ENCODE results near the gene ANKH. TPM values are rescaled to one million over a fixed set of nuclear protein-coding genes. Genes with fewer than 3 reads are reported as not detected.
"Not testable (repeated sequence)": the region's sequence is repeated elsewhere in the genome, so short reads cannot be mapped to it uniquely, and the experiment has no call there.

The ANKH gene
- total RNA-seq, 1 donor from 2014 or later, result 233 TPM

- intact Hi-C loops (cut with DNase I), result not testable (repeated sequence)
These were observed 34.0 kb downstream of the ANKH start for GRCh38 chr5:14837423-14838122.

GRCh38 chr5:14834584-14835550 lies 36.7 kb downstream of the ANKH start:
- intact Hi-C loops (cut with DNase I), result no loop called here
- DNase-seq (ENCODE audit: low spot score), result no peak

More at GRCh38 chr5:14837423-14838122, 34.0 kb downstream of the ANKH start:
- not testable (repeated sequence) for DNase-seq (ENCODE audit: low spot score)

GRCh38 chr5:14834062-14834461 lies 37.5 kb downstream of the ANKH start:
- intact Hi-C loops (cut with DNase I), result no loop called here
- DNase-seq (ENCODE audit: low spot score), result no peak

GRCh38 chr5:14831006-14831338 lies 40.6 kb downstream of the ANKH start:
- DNase-seq (ENCODE audit: low spot score), result no peak
- intact Hi-C loops (cut with DNase I), result no loop called here

GRCh38 chr5:14830210-14831005 lies 41.2 kb downstream of the ANKH start:
- intact Hi-C loops (cut with DNase I), result no loop called here
- no peak for DNase-seq (ENCODE audit: low spot score)

GRCh38 chr5:14829396-14829795 lies 42.2 kb downstream of the ANKH start:
- DNase-seq (ENCODE audit: low spot score), result no peak
- intact Hi-C loops (cut with DNase I), result no loop called here

GRCh38 chr5:14826714-14827113 lies 44.9 kb downstream of the ANKH start:
- no peak for DNase-seq (ENCODE audit: low spot score)
- intact Hi-C loops (cut with DNase I), result no loop called here

GRCh38 chr5:14825977-14826376 lies 45.6 kb downstream of the ANKH start:
- intact Hi-C loops (cut with DNase I), result no loop called here
- no peak for DNase-seq (ENCODE audit: low spot score)

- no peak for DNase-seq (ENCODE audit: low spot score)
- intact Hi-C loops (cut with DNase I), result no loop called here
These were observed 47.1 kb downstream of the ANKH start for GRCh38 chr5:14824499-14824898.

- no peak for DNase-seq (ENCODE audit: low spot score)
- intact Hi-C loops (cut with DNase I), result no loop called here
These were observed 50.3 kb downstream of the ANKH start for GRCh38 chr5:14821100-14821845.

GRCh38 chr5:14818931-14819790 lies 52.4 kb downstream of the ANKH start:
- intact Hi-C loops (cut with DNase I), result no loop called here
- DNase-seq (ENCODE audit: low spot score), result no peak

GRCh38 chr5:14817762-14818136 lies 53.8 kb downstream of the ANKH start:
- intact Hi-C loops (cut with DNase I); DNase-seq (ENCODE audit: low spot score): not testable (repeated sequence)

- intact Hi-C loops (cut with DNase I), result no loop called here
- DNase-seq (ENCODE audit: low spot score), result no peak
These were observed 54.4 kb downstream of the ANKH start for GRCh38 chr5:14816999-14817761.

GRCh38 chr5:14816374-14816998 lies 55.1 kb downstream of the ANKH start:
- intact Hi-C loops (cut with DNase I), result no loop called here
- no peak for DNase-seq (ENCODE audit: low spot score)

GRCh38 chr5:14813747-14814146 lies 57.8 kb downstream of the ANKH start:
- intact Hi-C loops (cut with DNase I), result no loop called here
- DNase-seq (ENCODE audit: low spot score), result no peak

- no peak for DNase-seq (ENCODE audit: low spot score)
- intact Hi-C loops (cut with DNase I), result no loop called here
These were observed 59.4 kb downstream of the ANKH start for GRCh38 chr5:14812166-14812565.

GRCh38 chr5:14810928-14811572 lies 60.5 kb downstream of the ANKH start:
- DNase-seq (ENCODE audit: low spot score), result no peak
- intact Hi-C loops (cut with DNase I), result no loop called here
